Measurements from ENCODE around the gene MAP3K6. TPM values are rescaled to one million over a fixed set of nuclear protein-coding genes. Genes with fewer than 3 reads are reported as not detected.

MAP3K6 gene
- total RNA-seq, 4 donors from 2014 or later: 82.2 to 122 (median 101) TPM

GRCh38 chr1:27397749-27398148 is 31.0 kb upstream of the MAP3K6 start:
- Histone ChIP-seq H3K27me3 (no peaks in the 10 kb centered on the region), H3K36me3 (no peaks in the 10 kb centered on the region), H3K4me1 (peaks cover 0 to 60% (median 16%) of the 10 kb centered on the region in 4 donors), H3K27ac (no peak overlapping the region), H3K4me3 (no peak overlapping the region), H3K9me3 (no peaks in the 10 kb centered on the region)
- WGBS, 2 donors: 64 to 72% methylated on average over 6 to 7 of the region's 7 CpGs
- no peak for DNase-seq (ENCODE audit: low spot score in 2 of 2)
- no peak for TF ChIP-seq POLR2A (IDR thresholded peaks at IDR 0.05)
- no peak for TF ChIP-seq EP300 (IDR thresholded peaks at IDR 0.05)
- TF ChIP-seq CTCF (IDR thresholded peaks at IDR 0.05): no peak

DNA sequence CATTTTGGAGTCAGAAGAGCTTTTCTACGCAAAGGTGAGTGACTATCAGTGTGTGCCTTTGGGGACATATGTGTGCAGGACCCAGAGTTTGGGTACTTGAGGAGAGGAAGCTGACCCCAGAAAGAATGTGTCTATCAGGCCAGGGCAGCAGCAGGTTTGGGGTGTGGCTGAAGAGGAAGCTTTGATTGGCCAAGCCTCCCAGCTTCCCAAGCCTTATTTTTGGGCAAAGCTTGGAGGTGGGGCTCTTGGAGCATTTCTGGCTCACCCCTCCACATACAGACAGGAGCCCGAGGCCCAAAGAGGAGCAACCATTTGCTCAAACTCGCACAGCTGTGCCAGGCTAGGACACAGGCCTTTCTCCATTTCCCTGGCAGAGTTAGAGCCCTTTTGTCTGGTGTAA is 30.3 kb upstream of the MAP3K6 start:
- Histone ChIP-seq H3K4me1 (peaks cover 0 to 60% (median 15%) of the 10 kb centered on the region in 4 donors), H3K9me3 (no peaks in the 10 kb centered on the region), H3K36me3 (no peaks in the 10 kb centered on the region), H3K27ac (no peak overlapping the region), H3K4me3 (no peak overlapping the region), H3K27me3 (no peaks in the 10 kb centered on the region)
- no peak for TF ChIP-seq CTCF (IDR thresholded peaks at IDR 0.05)
- TF ChIP-seq EP300 (IDR thresholded peaks at IDR 0.05): no peak
- no peak for TF ChIP-seq POLR2A (IDR thresholded peaks at IDR 0.05)
- no peak for DNase-seq (ENCODE audit: low spot score in 2 of 2)
- 76 to 79% methylated on average over 3 of the region's 3 CpGs for WGBS, 2 donors

- Histone ChIP-seq H3K27ac (no peak overlapping the region), H3K4me1 (peaks cover 0 to 57% (median 21%) of the 10 kb centered on the region in 4 donors), H3K27me3 (no peaks in the 10 kb centered on the region), H3K36me3 (no peaks in the 10 kb centered on the region), H3K9me3 (no peaks in the 10 kb centered on the region), H3K4me3 (no peak overlapping the region)
- no peak for TF ChIP-seq POLR2A (IDR thresholded peaks at IDR 0.05)
- peak; percentile 91 to 98 (median 96) for TF ChIP-seq CTCF (IDR thresholded peaks at IDR 0.05)
- TF ChIP-seq EP300 (IDR thresholded peaks at IDR 0.05): no peak
- 5 to 9% methylated on average over 10 of the region's 10 CpGs for WGBS, 2 donors
- peak; percentile 67 to 77 for DNase-seq (ENCODE audit: low spot score in 2 of 2)
Observed at GRCh38 chr1:27395441-27396195, 28.9 kb upstream of the MAP3K6 start.

- no peaks in the 10 kb centered on the region for H3K9me3 ChIP-seq
- H3K4me1 ChIP-seq: peaks cover 0 to 51% (median 21%) of the 10 kb centered on the region in 4 donors
- 53 to 74% methylated on average over 1 of the region's 1 CpG for WGBS, 2 donors
- H3K36me3 ChIP-seq: no peaks in the 10 kb centered on the region
- H3K4me3 ChIP-seq: no peak overlapping the region
- DNase-seq (ENCODE audit: low spot score in 2 of 2): no peak
- TF ChIP-seq EP300 (IDR thresholded peaks at IDR 0.05): no peak
- TF ChIP-seq CTCF (IDR thresholded peaks at IDR 0.05): no peak
- TF ChIP-seq POLR2A (IDR thresholded peaks at IDR 0.05): no peak
- H3K27ac ChIP-seq: no peak overlapping the region
- no peaks in the 10 kb centered on the region for H3K27me3 ChIP-seq
Observed at GRCh38 chr1:27394925-27395324, 28.2 kb upstream of the MAP3K6 start.

DNA sequence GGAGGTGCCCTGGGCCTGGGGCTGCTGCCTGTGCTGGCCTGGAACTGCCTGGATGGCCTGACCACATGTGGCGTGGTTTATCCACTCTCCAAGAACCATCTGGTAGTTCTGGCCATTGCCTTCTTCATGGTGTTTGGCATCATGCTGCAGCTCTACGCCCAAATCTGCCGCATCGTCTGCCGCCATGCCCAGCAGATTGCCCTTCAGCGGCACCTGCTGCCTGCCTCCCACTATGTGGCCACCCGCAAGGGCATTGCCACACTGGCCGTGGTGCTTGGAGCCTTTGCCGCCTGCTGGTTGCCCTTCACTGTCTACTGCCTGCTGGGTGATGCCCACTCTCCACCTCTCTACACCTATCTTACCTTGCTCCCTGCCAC is 27.5 kb upstream of the MAP3K6 start:
- Histone ChIP-seq H3K27ac (no peak overlapping the region), H3K27me3 (no peaks in the 10 kb centered on the region), H3K36me3 (no peaks in the 10 kb centered on the region), H3K4me1 (peaks cover 0 to 44% (median 18%) of the 10 kb centered on the region in 4 donors), H3K4me3 (no peak overlapping the region), H3K9me3 (no peaks in the 10 kb centered on the region)
- no peak for TF ChIP-seq CTCF (IDR thresholded peaks at IDR 0.05)
- TF ChIP-seq EP300 (IDR thresholded peaks at IDR 0.05): no peak
- no peak for TF ChIP-seq POLR2A (IDR thresholded peaks at IDR 0.05)
- DNase-seq (ENCODE audit: low spot score in 2 of 2): no peak
- 96% methylated on average over 9 of the region's 9 CpGs for WGBS, 2 donors
